ENCODE data around the gene GSG1L2. TPM values are rescaled to one million over a fixed set of nuclear protein-coding genes. Genes with fewer than 3 reads are reported as not detected.
"Not testable (repeated sequence)": the region's sequence is repeated elsewhere in the genome, so short reads cannot be mapped to it uniquely, and the experiment has no call there.

GSG1L2 gene
- total RNA-seq, 2 donors from 2014 or later, result not detected

GRCh38 chr17:9801505-9801904, 20.4 kb downstream of the GSG1L2 start:
- ATAC-seq (peak; percentile 35), DNase-seq (no peak)
- intact Hi-C loops (cut with DNase I), result loop anchor here in 1 of 2 donors (10.0 kb wide), 1 partner anchor 83 kb away; no protein-coding TSS in a partner anchor

GRCh38 chr17:9798724-9799123, 23.2 kb downstream of the GSG1L2 start:
- DNase-seq (no peak), ATAC-seq (peak; percentile 71 to 74)
- intact Hi-C loops (cut with DNase I), result no loop called here

DNA sequence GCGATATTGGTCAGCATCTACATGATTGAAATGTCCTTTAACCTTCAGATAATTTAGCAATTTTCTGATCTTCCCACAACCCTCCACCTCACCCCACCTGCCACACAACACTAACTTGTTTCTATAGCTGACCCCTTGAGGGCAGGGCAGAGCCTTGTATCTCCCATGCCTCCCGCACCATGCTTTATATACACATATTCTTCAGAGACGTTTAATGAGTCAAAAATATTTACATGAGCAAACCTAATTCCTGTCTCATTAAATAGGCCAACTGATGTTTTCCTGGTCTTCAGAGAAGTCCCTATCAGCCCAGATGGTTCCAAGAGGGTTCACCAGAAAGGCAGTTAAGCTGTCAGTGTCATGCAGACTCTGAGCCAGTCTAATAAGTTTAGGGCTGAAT, 23.9 kb downstream of the GSG1L2 start:
- DNase-seq, result no peak
- intact Hi-C loops (cut with DNase I), result no loop called here
- ATAC-seq, result no peak

GRCh38 chr17:9792181-9792840, 29.6 kb downstream of the GSG1L2 start:
- ATAC-seq (no peak), DNase-seq (no peak)
- intact Hi-C loops (cut with DNase I), result no loop called here

- DNase-seq (peak; percentile 39), ATAC-seq (peak; percentile 80 to 87)
- intact Hi-C loops (cut with DNase I), result no loop called here
Observed at GRCh38 chr17:9790889-9791876, 30.7 kb downstream of the GSG1L2 start, which contains the start of gene DHRS7C. Gene DHRS7C, minus strand, starts transcription at chr17:9791592. Its CDS starts 308 bp downstream, at chr17:9791284.

DNA sequence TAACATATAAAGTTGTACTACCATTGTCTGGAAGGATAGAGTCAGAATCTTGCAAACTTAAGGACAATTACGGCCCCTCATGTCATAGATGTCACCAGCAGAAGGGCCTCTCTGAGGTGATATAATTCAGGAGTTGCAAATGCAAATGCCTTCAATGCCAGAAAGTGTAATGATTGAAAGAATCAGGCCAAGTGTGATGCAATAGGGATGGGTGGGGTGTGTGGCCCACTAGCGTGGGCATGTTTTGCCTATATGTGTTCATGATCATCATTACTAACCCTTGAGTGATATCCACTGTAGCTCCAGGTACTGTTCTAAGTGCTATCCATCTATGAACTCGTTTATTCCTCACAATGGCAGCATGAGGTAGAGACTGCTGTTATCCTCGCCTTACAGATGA, 31.6 kb downstream of the GSG1L2 start:
- no peak for DNase-seq
- intact Hi-C loops (cut with DNase I), result no loop called here
- ATAC-seq, result no peak

GRCh38 chr17:9788601-9789000, 33.3 kb downstream of the GSG1L2 start:
- DNase-seq, result no peak
- ATAC-seq, result no peak
- intact Hi-C loops (cut with DNase I), result no loop called here

- DNase-seq, result no peak
- ATAC-seq, result no peak
- intact Hi-C loops (cut with DNase I), result no loop called here
Observed at GRCh38 chr17:9784544-9784943, 37.3 kb downstream of the GSG1L2 start.

DNA sequence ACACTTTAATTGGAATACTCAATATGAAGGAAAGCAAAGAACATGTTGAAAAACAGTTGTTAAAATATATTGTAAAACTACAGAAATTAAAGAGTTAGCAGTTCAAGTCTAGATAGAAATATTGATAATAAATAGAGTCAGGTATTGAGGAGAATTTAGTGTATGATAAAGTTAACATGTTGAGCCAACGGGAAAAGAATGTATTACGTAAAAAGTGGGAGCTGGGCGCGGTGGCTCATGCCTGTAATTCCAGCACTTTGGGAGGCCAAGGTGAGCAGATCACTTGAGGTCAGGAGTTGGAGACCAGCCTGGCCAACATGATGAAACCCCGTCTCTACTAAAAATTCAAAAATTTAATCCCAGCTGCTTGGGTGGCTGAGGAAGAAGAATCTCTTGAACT, 38.4 kb downstream of the GSG1L2 start:
- peak in 1 of 2 donors; percentile 47 for ATAC-seq
- intact Hi-C loops (cut with DNase I); DNase-seq: not testable (repeated sequence)

- intact Hi-C loops (cut with DNase I), result no loop called here
- ATAC-seq, result peak in 1 of 2 donors; percentile 23
- DNase-seq, result no peak
Observed at GRCh38 chr17:9783050-9783449, 38.8 kb downstream of the GSG1L2 start.

GRCh38 chr17:9780552-9780951, 41.3 kb downstream of the GSG1L2 start:
- no peak for DNase-seq
- ATAC-seq, result no peak
- intact Hi-C loops (cut with DNase I), result no loop called here

DNA sequence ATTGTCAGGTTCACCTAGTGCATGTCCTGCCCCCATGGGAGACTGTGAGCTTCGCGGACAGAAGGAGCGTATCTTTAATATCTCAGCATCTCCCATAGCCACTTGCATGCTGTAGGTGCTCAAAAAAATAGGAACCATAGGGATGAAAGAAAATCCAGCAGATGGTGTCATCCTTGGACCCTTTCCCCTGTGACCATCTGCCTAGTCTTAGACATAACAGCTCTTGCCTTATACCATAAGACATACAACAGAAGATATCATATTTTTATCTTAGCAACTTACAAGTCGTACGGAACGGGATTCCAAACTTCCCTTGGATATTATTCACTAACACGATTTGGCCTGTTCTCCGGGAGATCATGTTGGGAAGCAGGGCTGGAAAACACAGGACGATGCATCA, 45.0 kb downstream of the GSG1L2 start:
- no peak for ATAC-seq
- DNase-seq, result no peak
- intact Hi-C loops (cut with DNase I), result no loop called here

- intact Hi-C loops (cut with DNase I), result no loop called here
- no peak for ATAC-seq
Observed at GRCh38 chr17:9772658-9773057, 49.2 kb downstream of the GSG1L2 start.

DNA sequence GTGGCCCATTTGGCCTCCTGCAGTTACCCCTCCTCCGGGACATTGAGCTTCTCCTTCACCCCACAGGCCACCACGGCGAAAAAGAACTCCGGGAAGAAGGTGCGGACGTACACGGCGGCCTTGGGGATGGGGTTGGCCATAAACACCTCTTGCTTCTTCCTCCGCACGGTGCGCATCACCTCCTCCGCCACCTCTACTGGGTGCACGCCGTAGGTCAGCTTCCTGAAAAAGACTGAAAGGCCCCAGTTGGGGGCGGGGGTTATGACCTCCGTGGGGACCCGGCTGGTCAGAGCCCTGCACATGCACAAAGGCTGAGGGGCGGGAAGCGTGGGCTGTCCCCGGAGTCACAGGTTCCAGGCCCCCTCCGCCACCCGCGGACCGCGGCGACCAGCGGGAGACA, 50.4 kb downstream of the GSG1L2 start:
- no peak for ATAC-seq
- DNase-seq, result no peak
- intact Hi-C loops (cut with DNase I), result no loop called here

More at GRCh38 chr17:9772658-9773057, 49.2 kb downstream of the GSG1L2 start:
- DNase-seq, result no peak

DNA sequence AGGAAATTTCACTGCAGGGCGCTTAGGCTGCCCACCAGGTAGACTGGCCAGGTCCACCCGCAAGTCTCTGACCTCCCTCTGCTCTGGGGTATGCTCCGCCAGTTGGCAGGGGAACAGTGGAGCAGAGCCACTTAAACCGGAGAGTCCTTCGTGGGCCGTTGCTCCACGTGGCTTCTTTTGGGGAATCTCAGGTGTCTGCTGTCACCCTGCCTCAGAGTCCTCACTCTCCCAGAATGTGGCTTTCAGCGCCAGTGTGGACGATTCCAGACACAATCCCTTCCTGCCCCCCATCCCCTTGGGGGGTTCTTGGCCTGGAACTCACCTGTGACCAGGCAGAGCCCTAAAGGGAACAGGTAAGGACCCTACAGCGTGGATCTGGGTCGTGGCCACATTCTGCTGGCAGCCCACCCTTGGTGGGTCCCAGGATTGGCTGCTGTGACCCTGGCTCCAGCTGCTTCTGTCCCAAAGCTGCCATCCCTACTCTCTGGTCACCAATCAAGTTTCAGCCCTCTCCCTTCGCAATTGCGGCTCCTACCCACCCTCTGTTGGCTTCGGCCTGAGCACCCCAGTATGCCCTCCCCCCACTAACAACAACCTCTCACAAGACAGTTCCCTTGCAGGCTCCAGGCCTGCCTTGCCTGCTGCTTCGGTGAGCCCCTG, 52.7 kb downstream of the GSG1L2 start:
- ATAC-seq (peak in 1 of 2 donors; percentile 8), DNase-seq (no peak)

DNA sequence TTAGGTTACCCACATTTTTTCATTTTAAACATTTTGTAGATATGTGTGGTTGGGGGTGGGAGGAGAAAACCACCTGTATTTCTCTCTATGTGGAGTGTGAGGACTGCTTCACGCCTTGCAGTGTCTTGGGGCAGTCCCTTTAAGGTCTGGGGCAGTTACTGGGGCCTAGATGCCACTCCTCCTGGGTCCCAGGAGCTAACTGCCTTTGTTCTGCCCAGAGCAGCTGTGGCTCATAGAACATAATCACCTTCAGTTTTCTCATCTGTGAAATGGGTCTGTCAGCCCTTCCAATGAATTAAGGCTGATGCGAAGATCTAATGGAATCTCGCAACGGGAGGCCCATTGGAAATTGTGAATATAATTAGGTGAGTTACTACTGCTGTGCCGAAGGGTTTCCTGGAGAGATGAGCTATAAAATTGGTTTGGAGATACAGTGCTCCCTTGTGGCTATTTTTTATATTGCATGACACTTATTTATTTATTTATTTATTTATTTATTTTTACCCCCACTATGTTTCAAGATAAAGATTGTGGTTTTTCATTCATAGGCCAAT, 53.4 kb downstream of the GSG1L2 start:
- DNase-seq (no peak), ATAC-seq (no peak)
- intact Hi-C loops (cut with DNase I), result loop anchor here in 1 of 2 donors (5.0 kb wide), 1 partner anchor 36 kb away; no protein-coding TSS in a partner anchor

More for the DNA sequence above, 52.7 kb downstream of the GSG1L2 start:
- intact Hi-C loops (cut with DNase I), result loop anchor here in 1 of 2 donors (5.0 kb wide), 1 partner anchor 37 kb away; no protein-coding TSS in a partner anchor

DNA sequence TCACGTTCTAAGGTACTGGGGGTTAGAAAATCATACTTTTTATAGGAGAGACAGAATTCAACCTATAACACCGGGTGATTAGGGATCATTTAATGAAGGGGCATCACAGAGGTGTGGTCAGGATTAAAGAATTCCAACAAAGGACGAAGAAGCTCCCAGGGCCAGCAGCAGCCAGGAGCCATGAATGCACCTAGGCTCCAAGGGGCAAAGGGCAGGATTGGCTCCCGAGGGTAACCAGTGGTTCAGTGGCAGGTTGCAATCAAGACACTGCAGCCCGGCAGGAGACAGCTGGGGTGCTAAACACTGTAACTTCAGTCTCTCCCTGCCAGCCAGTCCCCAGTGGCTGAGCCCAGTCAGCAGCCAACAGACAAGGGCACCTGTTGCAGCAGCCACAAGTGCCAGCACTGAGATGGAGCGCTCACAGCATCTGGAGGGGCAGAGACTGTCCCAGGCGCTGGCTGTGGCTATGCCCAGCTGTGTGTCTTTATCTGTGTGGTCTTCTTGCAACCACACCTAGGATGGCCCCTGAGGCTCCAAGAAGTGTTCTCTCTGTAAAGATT, 54.4 kb downstream of the GSG1L2 start:
- ATAC-seq (no peak), DNase-seq (no peak)
- intact Hi-C loops (cut with DNase I), result loop anchor here in 1 of 2 donors (5.0 kb wide), 1 partner anchor 35 kb away; no protein-coding TSS in a partner anchor

DNA sequence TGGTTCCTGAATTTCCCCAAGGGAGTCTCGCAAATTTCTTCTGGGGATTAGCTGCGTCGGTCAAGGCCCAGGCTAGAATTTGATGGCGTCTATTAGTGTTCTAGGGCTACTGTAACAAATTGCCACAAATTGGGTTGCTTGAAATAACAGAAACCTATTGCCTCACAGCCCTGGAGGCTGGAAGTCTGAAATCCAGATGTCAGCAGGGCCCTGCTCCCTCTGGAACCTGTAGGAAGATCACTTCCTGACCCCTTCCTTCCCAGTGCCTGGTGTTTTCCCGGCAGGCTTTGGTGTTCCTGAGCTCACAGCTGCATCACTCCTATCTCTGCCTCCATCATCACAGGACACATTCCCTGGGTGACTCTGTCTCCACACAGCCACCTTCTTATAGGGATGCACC, 54.9 kb downstream of the GSG1L2 start:
- ATAC-seq (no peak), DNase-seq (no peak)
- intact Hi-C loops (cut with DNase I), result loop anchor here in 1 of 2 donors (5.0 kb wide), 1 partner anchor 35 kb away; no protein-coding TSS in a partner anchor

All from left cardiac atrium (tissue), 4 donors.